IMR-90 (cell line): Measurements from ENCODE around the gene MTMR4. TPM values are rescaled to one million over a fixed set of nuclear protein-coding genes. Genes with fewer than 3 reads are reported as not detected.
A peak's percentile ranks its signal among the peaks of the same experiment; 100 is the strongest.

ENCODE experiments used
- ATAC-seq: fragments of 200-7000 bp; cut with Tn5 transposase; 2 replicates; pipeline ENCODE4 v1.9.1; 2020; ENCODE audit warnings: low read depth, mild to moderate bottlenecking, moderate library complexity
- BruUV-seq: library from RNA; stranded (reverse); fragments of 400-500 nt; replicated peaks from 2 replicates; lab custom pipeline; 2021; lab: Mats Ljungman, UMichigan
- CTCF ChIA-PET: fragments of 300-600 bp; formaldehyde crosslinking; extraction: SDS; loops from one replicate; lab custom pipeline; 2021; ENCODE audit warnings: antibody characterized with exemption; lab: Yijun Ruan, JAX
- POLR2A ChIA-PET: fragments of 300-600 bp; sonication (Branson Sonifier 250); formaldehyde crosslinking; loops from one replicate; lab custom pipeline; 2022; ENCODE audit warnings: antibody characterized with exemption; ENCODE audit not compliant: unreplicated experiment; lab: Charles Lee
- DNase-seq: peaks from one replicate; pipeline ENCODE4 v3.0.0; 2013
- H2AFZ ChIP-seq: replicated peaks from 2 replicates; pipeline ENCODE3; 2013; ENCODE audit warnings: low read length, mild to moderate bottlenecking; ENCODE audit not compliant: poor library complexity
- H2AK5ac ChIP-seq: 2 replicates; pipeline ENCODE4 v1.6.1; 2013; ENCODE audit warnings: low read depth, low read length, inconsistent platforms
- H2AK9ac ChIP-seq: replicated peaks from 2 replicates; pipeline ENCODE3; 2013; ENCODE audit warnings: mild to moderate bottlenecking, low read depth, low read length, moderate library complexity; ENCODE audit not compliant: poor library complexity
- H2BK120ac ChIP-seq: 2 replicates; pipeline ENCODE4 v1.6.1; 2013; ENCODE audit warnings: low read depth, low read length, inconsistent platforms
- H2BK15ac ChIP-seq: 3 replicates; pipeline ENCODE4 v1.6.1; 2013; ENCODE audit warnings: low read depth, low read length, inconsistent platforms
- H2BK20ac ChIP-seq: 2 replicates; pipeline ENCODE4 v1.6.1; 2013; ENCODE audit warnings: low read depth, mild to moderate bottlenecking, inconsistent platforms, low read length, moderate library complexity
- H2BK5ac ChIP-seq: 2 replicates; pipeline ENCODE4 v1.6.1; 2013; ENCODE audit warnings: mild to moderate bottlenecking, low read depth, low read length, inconsistent platforms; ENCODE audit not compliant: poor library complexity, severe bottlenecking
- H3K14ac ChIP-seq: replicated peaks from 2 replicates; pipeline ENCODE4 v1.6.1; 2013; ENCODE audit warnings: low read depth, low read length, inconsistent platforms
- H3K18ac ChIP-seq: 2 replicates; pipeline ENCODE4 v1.6.1; 2013; ENCODE audit warnings: low read depth, low read length, control low read depth
- H3K23ac ChIP-seq: 2 replicates; pipeline ENCODE4 v1.6.1; 2013; ENCODE audit warnings: low read depth, low read length, inconsistent platforms
- H3K27ac ChIP-seq: 2 replicates; pipeline ENCODE4 v1.5.1; 2013; ENCODE audit warnings: mild to moderate bottlenecking, control low read depth, low read length; ENCODE audit not compliant: insufficient read depth
- H3K27me3 ChIP-seq: 2 replicates; pipeline ENCODE4 v1.6.1; 2013; ENCODE audit warnings: low read length; ENCODE audit not compliant: control insufficient read depth, insufficient read depth
- H3K36me3 ChIP-seq: 2 replicates; pipeline ENCODE4 v1.6.1; 2013; ENCODE audit warnings: low read length, mixed read lengths; ENCODE audit not compliant: control insufficient read depth, insufficient read depth
- H3K4ac ChIP-seq: 2 replicates; pipeline ENCODE4 v1.6.1; 2013; ENCODE audit warnings: low read depth, low read length, inconsistent platforms
- H3K4me1 ChIP-seq: 2 replicates; pipeline ENCODE4 v1.6.1; 2013; ENCODE audit warnings: low read length, mixed read lengths; ENCODE audit not compliant: control insufficient read depth, insufficient read depth
- H3K4me2 ChIP-seq: 2 replicates; pipeline ENCODE4 v1.6.1; 2013; ENCODE audit warnings: low read depth, mild to moderate bottlenecking, control low read depth, low read length, moderate library complexity
- H3K4me3 ChIP-seq: 2 replicates; pipeline ENCODE4 v1.5.1; 2013; ENCODE audit warnings: low read depth, mild to moderate bottlenecking, control low read depth, low read length, moderate library complexity; ENCODE audit not compliant: insufficient read depth
- H3K56ac ChIP-seq: 2 replicates; pipeline ENCODE4 v1.6.1; 2013; ENCODE audit warnings: low read length, inconsistent platforms; ENCODE audit not compliant: insufficient read depth; ENCODE audit errors: extremely low read depth
- H3K79me1 ChIP-seq, 2 experiments: 2 replicates each; pipeline ENCODE4 v1.6.1; 2013; ENCODE audit warnings: low read length in 2 of 2, inconsistent platforms in 1 of 2, low read depth in 1 of 2
- H3K9ac ChIP-seq: 2 replicates; pipeline ENCODE4 v1.6.1; 2013; ENCODE audit warnings: low read depth, low read length, control low read depth
- H3K9me1 ChIP-seq: 2 replicates; pipeline ENCODE4 v1.6.1; 2013; ENCODE audit warnings: low read length, inconsistent platforms; ENCODE audit not compliant: insufficient read depth
- H3K9me3 ChIP-seq: 2 replicates; pipeline ENCODE4 v1.6.1; 2013; ENCODE audit warnings: low read length; ENCODE audit not compliant: control insufficient read depth, insufficient read depth
- H4K20me1 ChIP-seq: 2 replicates; pipeline ENCODE4 v1.6.1; 2013; ENCODE audit warnings: low read length, inconsistent platforms; ENCODE audit not compliant: insufficient read depth
- H4K5ac ChIP-seq: 2 replicates; pipeline ENCODE4 v1.6.1; 2013; ENCODE audit warnings: mild to moderate bottlenecking, low read depth, low read length, control low read depth
- H4K8ac ChIP-seq, 2 experiments: 2 replicates each; pipeline ENCODE4 v1.6.1; 2013; ENCODE audit warnings: low read depth in 2 of 2, low read length in 2 of 2, control low read depth in 1 of 2, inconsistent platforms in 1 of 2
- H4K91ac ChIP-seq: 2 replicates; pipeline ENCODE4 v1.6.1; 2013; ENCODE audit warnings: low read depth, low read length, inconsistent platforms; ENCODE audit not compliant: insufficient read depth
- CEBPB ChIP-seq: IDR thresholded peaks from 2 replicates; pipeline ENCODE4 v1.6.1; 2012; ENCODE audit warnings: low read depth, low read length, improper control_type of control experiment
- FOS ChIP-seq: fragments of 150-350 bp; IDR thresholded peaks from 2 replicates; pipeline ENCODE4 v1.6.1; 2016; ENCODE audit warnings: low read depth, low read length
- RFX5 ChIP-seq: IDR thresholded peaks from 2 replicates; pipeline ENCODE4 v1.8.0; 2012; ENCODE audit warnings: low read depth, mild to moderate bottlenecking, low read length, moderate library complexity
- WGBS, 2 experiments: methylation state at CpG; one replicate each; pipeline versions ENCODE4 v1.1.5 to v1.1.7; 2013; ENCODE audit warnings: missing lambda C conversion rate in 2 of 2; ENCODE audit not compliant: insufficient read length in 1 of 2; ENCODE audit errors: extremely low coverage in 2 of 2; 5-methylcytosine and 5-hydroxymethylcytosine counted together
- dilution Hi-C: fragments of 300-500 bp; cut with HindIII; formaldehyde crosslinking; loops from one replicate; pipeline ENCODE4 v1.14.3; 2018; ENCODE audit warnings: low sequenced_read_pairs; ENCODE audit not compliant: unreplicated experiment
- in situ Hi-C: fragments of 300-500 bp; cut with MboI; formaldehyde crosslinking; loops from 3 replicates; pipeline ENCODE4 v1.14.3; 2019; ENCODE audit warnings: low sequenced_read_pairs, inconsistent platforms, mixed read lengths
- intact Hi-C: fragments of 100-400 bp; cut with micrococcal nuclease; formaldehyde crosslinking; loops from 2 replicates; pipeline ENCODE4 v1.10.0; 2022
- polyA plus RNA-seq, 3 experiments: library from polyadenylated mRNA; depleted of rRNA; stranded (reverse); fragments of >200 nt; gene quantifications; 2 replicates each; pipeline ENCODE4 v1.2.3, GENCODE V29; 2012; ENCODE audit warnings: low replicate concordance in 1 of 3
- total RNA-seq: library from RNA; depleted of rRNA; stranded (reverse); fragments of >200 nt; gene quantifications from 2 replicates; pipeline ENCODE4 v1.2.3, GENCODE V29; 2012

Gene MTMR4
- total and polyA plus RNA-seq, 2 of the 4 experiments (the other 2 are of a cell fraction): 13.2 to 42.5 TPM

GRCh38 chr17:58534901-58535421 is 20.5 kb upstream of the MTMR4 start:
- peaks cover 6% of the 10 kb centered on the region; the same call in 1 of the 2 replicates for H3K9me1 ChIP-seq
- H4K5ac ChIP-seq: no peak overlapping the region
- no peak overlapping the region for H3K4me2 ChIP-seq
- H3K14ac ChIP-seq: no peak overlapping the region
- no peak overlapping the region; the same call in 1 of the 2 replicates for H2AK5ac ChIP-seq
- in situ Hi-C loops (no loop called here), dilution Hi-C loops (no loop called here), intact Hi-C loops (no loop called here)
- ChIA-PET CTCF (no interaction called here), POLR2A (no interaction called here)
- WGBS, 2 experiments: no CpG with 5 or more reads among the region's 4 CpGs
- H3K4me1 ChIP-seq: peaks cover 5% of the 10 kb centered on the region; the same call in 1 of the 2 replicates
- no peak overlapping the region for H2BK5ac ChIP-seq
- TF ChIP-seq FOS: peak; percentile 65
- peak; percentile 92 for TF ChIP-seq CEBPB
- TF ChIP-seq RFX5: no peak
- peak; percentile 61 for DNase-seq
- H2AFZ ChIP-seq: peak overlapping the region; percentile 48
- no peak overlapping the region for H2BK20ac ChIP-seq
- peak; percentile 21; the same call in 1 of the 2 replicates for ATAC-seq
- H3K18ac ChIP-seq: no peak overlapping the region
- H3K9me3 ChIP-seq: no peaks in the 10 kb centered on the region
- H3K4me3 ChIP-seq: no peak overlapping the region
- H2BK120ac ChIP-seq: no peak overlapping the region
- H3K9ac ChIP-seq: no peak overlapping the region
- H3K23ac ChIP-seq: no peak overlapping the region
- no peak overlapping the region; the same call in 1 of the 2 replicates for H4K91ac ChIP-seq
- no peak overlapping the region for H2AK9ac ChIP-seq
- no peak overlapping the region for H4K8ac ChIP-seq
- no peak overlapping the region for H3K4ac ChIP-seq
- no TSS peak for BruUV-seq
- no peaks in the 10 kb centered on the region for H3K79me1 ChIP-seq
- H3K36me3 ChIP-seq: no peaks in the 10 kb centered on the region
- peaks cover 22% of the 10 kb centered on the region for H3K27me3 ChIP-seq
- H3K56ac ChIP-seq: no peak overlapping the region
- H4K20me1 ChIP-seq: no peaks in the 10 kb centered on the region
- H2BK15ac ChIP-seq: no peak overlapping the region
- no peak overlapping the region for H3K27ac ChIP-seq
